K562 (cell line): ENCODE results near the gene SLC25A21.

Source experiments
- ARNT ChIP-seq, 2 experiments: fragments of 450-650 bp; IDR thresholded peaks; 2 replicates each; pipeline ENCODE4 v1.6.1; 2016; ENCODE audit warnings: mild to moderate bottlenecking in 1 of 2
- KLF13 ChIP-seq: fragments of 450-650 bp; IDR thresholded peaks from 2 replicates; pipeline ENCODE4 v1.6.1; 2016; ENCODE audit warnings: missing genetic modification characterization, low read depth, mild to moderate bottlenecking, missing compliant biosample characterization, moderate library complexity, borderline replicate concordance
- TBL1XR1 ChIP-seq, 2 experiments: IDR thresholded peaks; 2 replicates each; pipeline ENCODE4 v1.6.1; 2012; ENCODE audit warnings: improper control_type of control experiment in 2 of 2, low read length in 2 of 2, mild to moderate bottlenecking in 1 of 2

GRCh38 chr14:37138898-37139297 is 33.5 kb downstream of the SLC25A21 start:
- TF ChIP-seq KLF13 (tag): no peak
- no peak for TF ChIP-seq TBL1XR1 (IDR thresholded peaks at IDR 0.05; ENCODE audit: low read length in 2 of 2)
- no peak for TF ChIP-seq ARNT (IDR thresholded peaks at IDR 0.05)
